NCI-H748 treated with DMSO at 0.1 percent for 48 hours (cell line): ENCODE results near the gene HIBCH.
A peak's percentile ranks its signal among the peaks of the same experiment; 100 is the strongest.
"Not testable (repeated sequence)": the region's sequence is repeated elsewhere in the genome, so short reads cannot be mapped to it uniquely, and the experiment has no call there.

Source experiments
- DNase-seq: peaks from one replicate; lab custom pipeline; 2025; lab: John Stamatoyannopoulos, UW

HIBCH gene

GRCh38 chr2:190308031-190308430 is 11.6 kb downstream of the HIBCH start:
- DNase-seq = no peak

GRCh38 chr2:190304404-190304803 is 15.2 kb downstream of the HIBCH start:
- no peak for DNase-seq

DNA sequence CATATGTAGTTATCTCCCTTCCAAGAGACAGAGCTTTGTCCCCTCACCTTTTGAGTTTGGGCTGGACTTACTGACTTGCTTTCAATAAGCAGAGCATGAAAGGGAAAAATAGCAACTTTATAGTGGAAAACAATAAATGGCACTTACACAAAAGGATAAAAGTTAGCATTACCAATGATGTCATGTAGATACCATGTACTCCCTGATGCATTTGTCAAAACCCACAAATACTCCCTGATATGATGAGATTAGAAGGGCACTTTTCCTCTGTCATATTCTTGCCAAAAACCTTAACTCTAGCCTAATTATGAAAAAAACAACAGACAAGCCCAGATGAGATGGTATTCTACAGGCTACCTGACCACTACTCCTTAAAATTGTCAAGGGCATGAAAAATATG is 16.0 kb downstream of the HIBCH start:
- no peak for DNase-seq

DNA sequence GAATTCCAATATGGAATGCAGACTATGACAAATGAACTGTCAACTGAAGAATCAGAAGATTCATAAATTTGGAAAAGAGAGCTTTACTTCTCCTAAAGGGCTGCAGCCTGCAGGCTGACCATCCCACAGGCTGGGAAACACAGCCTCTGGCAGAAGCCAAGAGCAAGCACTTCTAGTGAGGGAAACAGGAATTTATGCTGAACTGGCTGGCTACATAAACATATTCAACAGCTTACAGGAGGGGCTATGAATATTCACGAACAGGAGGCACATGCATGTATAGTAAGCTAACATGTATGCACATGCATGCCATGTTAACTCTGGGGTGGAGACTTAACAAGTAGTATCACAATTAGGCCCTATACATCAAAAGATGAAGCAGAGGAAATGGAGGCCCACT is 17.6 kb downstream of the HIBCH start:
- DNase-seq = no peak

- DNase-seq = no peak
Measured at GRCh38 chr2:190301032-190301431, 18.6 kb downstream of the HIBCH start.

DNA sequence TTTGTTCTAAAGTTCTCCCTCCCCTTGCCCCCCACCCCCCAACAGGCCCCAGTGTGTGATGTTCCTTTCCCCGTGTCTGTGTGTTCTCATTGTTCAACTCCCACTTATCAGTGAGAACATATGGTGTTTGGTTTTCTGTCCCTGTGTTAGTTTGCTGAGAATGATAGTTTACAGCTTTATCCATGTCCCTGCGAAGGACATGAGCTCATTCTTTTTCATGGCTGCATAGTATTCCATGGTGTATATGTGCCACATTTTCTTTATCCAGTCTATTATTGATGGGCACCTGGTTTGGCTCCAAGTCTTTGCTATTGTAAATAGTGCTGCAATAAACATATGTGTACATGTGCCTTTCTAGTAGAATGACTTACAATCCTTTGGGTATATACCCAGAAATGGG is 21.7 kb downstream of the HIBCH start:
- not testable (repeated sequence) for DNase-seq

- no peak for DNase-seq
Measured at GRCh38 chr2:190283783-190284182, 35.8 kb downstream of the HIBCH start.

DNA sequence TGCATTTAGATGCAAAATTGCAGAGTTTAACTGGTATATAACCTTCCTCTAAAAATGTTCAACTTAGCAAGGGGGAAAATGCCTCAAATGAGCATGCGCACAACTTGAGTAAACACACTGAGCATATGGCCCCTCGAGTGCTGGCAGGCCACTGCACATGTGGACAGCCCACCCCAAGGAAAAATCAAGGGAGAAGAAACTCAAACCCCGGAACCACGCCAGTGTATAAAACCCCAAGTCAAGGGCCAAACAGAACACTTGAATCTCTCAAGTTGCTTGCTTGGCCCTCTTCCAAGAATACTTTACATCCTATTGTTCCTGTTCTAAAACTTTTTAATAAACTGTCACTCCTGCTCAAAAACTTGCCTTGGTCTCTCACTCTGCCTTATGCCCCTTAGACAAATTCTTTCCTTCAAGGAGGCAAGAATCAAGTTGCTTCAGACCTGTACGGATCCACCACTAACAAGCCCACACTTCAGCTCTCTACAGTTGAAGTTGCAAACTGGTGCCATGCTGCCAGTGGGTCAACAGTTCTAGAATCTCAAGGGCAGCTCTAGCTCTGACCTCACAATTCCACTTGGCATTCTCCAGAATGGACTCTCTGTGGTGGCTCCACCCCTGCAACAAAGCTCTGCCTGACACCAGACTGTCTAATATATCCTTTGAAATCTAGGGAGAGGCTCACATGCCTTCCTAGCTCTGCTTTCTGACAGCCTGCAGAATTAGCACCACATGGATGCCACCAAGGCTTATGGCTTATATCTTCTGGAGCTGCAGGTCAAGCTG is 38.9 kb downstream of the HIBCH start:
- DNase-seq = no peak

GRCh38 chr2:190279256-190280134 is 40.1 kb downstream of the HIBCH start:
- DNase-seq = not testable (repeated sequence)

DNA sequence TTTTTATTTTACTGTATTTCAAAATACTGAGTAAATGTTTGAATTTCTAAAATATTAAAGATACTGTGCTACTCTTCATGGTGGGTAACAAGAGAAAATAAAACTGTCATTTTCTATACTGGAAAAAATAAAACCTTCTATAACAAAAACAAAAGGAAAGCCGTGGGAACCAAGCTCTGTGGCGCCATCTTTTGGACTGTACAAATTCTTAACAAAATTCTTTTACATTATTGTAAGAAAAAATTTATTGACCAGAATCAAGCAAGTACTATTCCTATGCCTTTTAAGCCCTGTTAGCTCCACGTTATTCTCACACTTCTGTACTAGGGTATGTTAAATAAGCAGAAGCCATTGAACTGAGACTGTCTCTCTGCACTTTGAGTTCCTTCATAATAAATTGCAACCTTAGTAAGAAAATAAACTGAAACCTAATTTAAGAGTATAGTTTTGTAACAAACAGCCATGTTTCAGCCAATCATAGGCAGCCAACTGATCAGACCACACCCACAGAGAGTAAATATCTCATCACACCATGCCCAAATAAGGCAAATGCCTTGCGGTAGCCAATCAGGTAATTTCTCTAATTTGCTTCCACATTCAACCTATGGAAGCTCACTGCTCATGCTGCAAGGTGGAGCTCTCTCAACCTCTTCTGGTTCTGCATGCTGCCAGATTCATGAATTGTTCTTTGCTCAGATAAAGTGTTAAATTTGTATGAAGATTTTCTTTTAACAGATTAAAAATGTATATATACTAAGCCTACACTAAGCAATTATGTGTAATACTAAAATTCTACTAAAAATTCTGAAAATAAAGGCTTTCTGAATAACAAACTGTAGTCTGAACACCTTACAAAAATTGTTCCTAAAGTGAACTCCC is 42.2 kb downstream of the HIBCH start:
- DNase-seq = peak; percentile 37

DNA sequence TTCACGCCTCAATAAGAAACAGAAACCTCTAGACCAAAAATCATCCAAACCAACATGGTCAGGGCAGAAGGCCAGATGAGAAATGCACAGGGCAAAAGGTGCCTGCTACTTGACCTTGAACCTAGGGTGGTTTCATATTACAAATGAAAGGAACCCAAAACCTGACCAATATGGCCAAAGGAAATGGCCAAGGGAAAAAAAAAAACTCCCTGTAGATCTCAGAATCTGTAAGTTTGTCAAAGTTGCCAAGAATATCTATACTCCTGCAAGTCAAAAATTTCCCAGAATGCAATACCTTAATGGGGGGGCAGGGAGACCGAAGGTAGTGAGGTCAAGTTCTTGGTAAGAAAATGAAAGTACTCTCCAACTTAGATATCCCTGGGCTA is 47.2 kb downstream of the HIBCH start:
- DNase-seq = no peak

GRCh38 chr2:190271783-190272456 is 47.7 kb downstream of the HIBCH start:
- no peak for DNase-seq

DNA sequence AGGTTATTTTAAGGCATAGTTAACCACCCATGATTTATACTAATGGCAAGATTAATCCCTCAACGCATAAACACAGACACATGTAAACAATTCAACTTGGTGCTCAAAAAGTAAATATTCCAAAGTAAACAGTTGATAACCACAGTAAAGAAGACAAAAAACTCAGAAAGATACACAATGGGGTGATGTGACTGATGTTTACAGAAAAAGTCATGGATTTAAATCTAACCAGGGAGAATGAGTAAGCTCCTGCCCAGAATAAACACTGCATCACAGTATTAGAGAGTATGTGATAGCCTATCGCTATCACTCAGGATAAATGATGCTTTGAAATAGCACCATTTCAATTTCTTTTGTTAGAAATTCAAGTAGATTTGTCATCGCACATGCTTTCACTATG is 49.3 kb downstream of the HIBCH start:
- DNase-seq = no peak

GRCh38 chr2:190269699-190270098 is 49.9 kb downstream of the HIBCH start:
- DNase-seq = not testable (repeated sequence)

DNA sequence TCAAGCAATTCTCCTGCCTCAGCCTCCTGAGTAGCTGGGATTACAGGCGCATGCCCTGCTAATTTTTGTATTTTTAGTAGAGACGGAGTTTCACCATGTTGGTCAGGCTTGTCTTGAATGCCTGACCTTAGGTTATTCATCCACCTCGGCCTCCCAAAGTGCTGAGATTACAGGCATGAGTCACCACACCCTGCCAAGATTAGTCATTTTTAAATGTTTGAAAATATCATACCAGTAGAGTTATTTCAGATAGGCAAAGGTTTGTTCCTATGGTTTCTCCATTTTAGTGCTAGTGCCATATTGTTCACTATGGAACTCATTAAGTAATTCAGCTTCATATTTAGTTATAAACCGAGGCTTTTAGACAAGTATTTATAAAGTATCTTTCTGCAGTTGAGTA is 52.3 kb downstream of the HIBCH start:
- no peak for DNase-seq

DNA sequence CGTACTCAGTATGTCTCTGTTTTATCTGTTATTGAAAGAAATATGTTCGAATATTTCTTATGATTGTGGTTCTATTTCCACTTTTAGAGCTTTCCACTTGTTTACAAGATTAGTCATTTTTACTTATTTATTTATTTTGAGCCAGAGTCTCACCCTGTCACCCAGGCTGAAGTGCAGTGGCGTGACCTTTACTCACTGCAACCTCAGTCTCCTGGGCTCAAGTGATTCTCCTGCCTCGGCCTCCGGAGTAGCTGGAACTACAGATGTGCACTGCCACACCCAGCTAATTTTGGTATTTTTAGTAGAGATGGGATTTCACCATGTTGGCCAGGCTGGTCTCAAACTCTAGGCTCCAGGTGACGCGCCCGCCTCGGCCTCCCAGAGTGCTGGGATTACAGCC is 53.3 kb downstream of the HIBCH start:
- no peak for DNase-seq

- DNase-seq = no peak
Measured at GRCh38 chr2:190261851-190262250, 57.8 kb downstream of the HIBCH start.

DNA sequence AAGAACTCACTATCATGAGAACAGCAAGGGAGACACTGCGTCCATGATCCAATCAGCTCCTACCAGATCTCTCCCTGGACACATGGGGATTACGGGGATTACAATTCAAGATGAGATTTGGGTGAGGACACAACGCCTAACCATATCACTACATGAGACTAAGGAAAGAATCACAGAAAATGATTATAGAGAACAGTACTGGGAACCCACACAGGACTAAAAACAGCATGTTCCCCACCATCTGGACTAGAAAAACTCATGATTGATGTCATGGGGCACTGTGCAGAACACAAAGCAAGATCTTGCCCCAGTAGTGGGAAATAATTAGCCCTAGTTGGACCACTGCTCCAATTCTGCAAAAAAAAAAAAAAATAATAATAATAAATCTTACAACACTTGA is 63.5 kb downstream of the HIBCH start:
- no peak for DNase-seq

DNA sequence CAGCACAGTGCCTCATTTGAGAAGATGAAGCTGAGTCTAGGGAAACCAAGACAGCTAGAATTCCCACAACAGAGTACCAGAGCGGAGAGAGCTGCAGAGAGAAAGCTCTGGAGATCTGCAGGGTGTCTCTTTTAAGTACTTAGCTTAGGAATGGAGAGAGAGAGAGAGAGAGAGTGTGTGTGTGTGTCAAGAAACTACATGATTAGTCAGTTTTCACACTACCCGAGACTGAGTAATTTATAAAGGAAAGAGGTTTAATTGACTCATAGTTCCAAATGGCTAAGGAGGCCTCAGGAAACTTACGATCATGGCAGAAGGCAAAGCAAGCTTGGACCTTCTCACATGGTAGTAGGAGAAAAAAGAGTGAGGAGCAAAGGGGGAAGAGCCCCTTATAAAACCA is 64.0 kb downstream of the HIBCH start:
- DNase-seq = no peak

- DNase-seq = no peak
Measured at GRCh38 chr2:190254063-190254850, 65.4 kb downstream of the HIBCH start.

DNA sequence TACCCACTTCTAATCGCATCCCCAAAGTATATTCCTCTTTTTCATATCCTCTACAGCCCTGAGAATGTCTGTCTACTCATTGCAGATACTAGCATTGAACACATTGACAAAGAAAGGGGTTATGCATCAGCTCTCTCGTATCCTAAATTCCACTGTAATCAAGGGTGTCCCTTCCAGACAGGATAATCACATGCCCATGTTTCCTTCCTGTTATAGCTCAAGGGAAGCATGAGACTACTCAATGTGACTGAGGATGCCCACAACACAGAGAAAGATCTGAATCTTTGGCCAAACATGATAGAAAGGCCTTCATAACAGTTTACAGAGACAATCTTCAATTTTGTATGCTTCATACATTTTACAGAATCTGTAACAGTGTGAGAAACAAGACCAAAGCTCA is 69.2 kb downstream of the HIBCH start:
- DNase-seq = no peak
